ENCODE results near the gene CAMK1D.

Gene CAMK1D

GRCh38 chr10:12841826-12842225 lies 492.5 kb downstream of the CAMK1D start:
- no peak for TF ChIP-seq CTCF (IDR thresholded peaks at IDR 0.05; ENCODE audit: low read depth, low read length)
- DNase-seq (ENCODE audit: extremely low read depth, low read depth) = no peak

GRCh38 chr10:12842310-12842709 lies 493.0 kb downstream of the CAMK1D start:
- no peak for DNase-seq (ENCODE audit: extremely low read depth, low read depth)
- TF ChIP-seq CTCF (IDR thresholded peaks at IDR 0.05; ENCODE audit: low read depth, low read length) = no peak

- TF ChIP-seq CTCF (IDR thresholded peaks at IDR 0.05; ENCODE audit: low read depth, low read length) = no peak
- DNase-seq (ENCODE audit: extremely low read depth, low read depth) = no peak
These were observed 494.1 kb downstream of the CAMK1D start for GRCh38 chr10:12843296-12843945.

GRCh38 chr10:12844811-12845483 lies 495.6 kb downstream of the CAMK1D start:
- peak; percentile 8 for DNase-seq (ENCODE audit: extremely low read depth, low read depth)
- TF ChIP-seq CTCF (IDR thresholded peaks at IDR 0.05; ENCODE audit: low read depth, low read length) = no peak

- no peak for TF ChIP-seq CTCF (IDR thresholded peaks at IDR 0.05; ENCODE audit: low read depth, low read length)
These were observed 497.4 kb downstream of the CAMK1D start for GRCh38 chr10:12846718-12847117.

GRCh38 chr10:12847361-12847975 lies 498.1 kb downstream of the CAMK1D start:
- DNase-seq (ENCODE audit: extremely low read depth, low read depth) = no peak
- TF ChIP-seq CTCF (IDR thresholded peaks at IDR 0.05; ENCODE audit: low read depth, low read length) = peak; percentile 10; the same call in 1 of the 2 replicates

More at GRCh38 chr10:12846718-12847117, 497.4 kb downstream of the CAMK1D start:
- no peak for DNase-seq (ENCODE audit: extremely low read depth, low read depth)

Data from AG09319 (cell line).